Body of pancreas (tissue), 4 donors: ENCODE measurements around the gene RIMKLA. TPM values are rescaled to one million over a fixed set of nuclear protein-coding genes. Genes with fewer than 3 reads are reported as not detected.

Experiments
- ATAC-seq: fragments of 150-250 bp; one replicate; pipeline ENCODE4 v1.9.1; 2016
- DNase-seq, 4 donors: peaks; one replicate each; pipeline ENCODE4 v3.0.0-alpha.2; 2019
- H3K27ac ChIP-seq, 4 donors: fragments of 200-600 bp; sonication (generic); 1 replicate in 3 of 4; 2 replicates in 1 of 4; pipeline versions ENCODE4 v1.5.1 to v1.6.1; 2016 to 2019; ENCODE audit warnings: mild to moderate bottlenecking in 1 of 4, mixed read lengths in 1 of 4, moderate library complexity in 1 of 4
- H3K27me3 ChIP-seq, 2 donors: fragments of 200-600 bp; sonication (generic); one replicate each; pipeline ENCODE4 v1.6.0; 2016; ENCODE audit warnings: mild to moderate bottlenecking in 1 of 2
- H3K36me3 ChIP-seq, 2 donors: fragments of 200-600 bp; sonication (generic); replicated peaks in 1 of 2; 2 replicates each; pipeline ENCODE4 v1.5.1; 2016; ENCODE audit warnings: low read depth in 2 of 2; ENCODE audit not compliant: insufficient read depth in 1 of 2
- H3K4me1 ChIP-seq: fragments of 200-600 bp; sonication (generic); one replicate; pipeline ENCODE4 v1.6.0; 2016
- H3K4me3 ChIP-seq, 2 donors: fragments of 200-600 bp; sonication (generic); 1 replicate in 1 of 2; 2 replicates in 1 of 2; pipeline ENCODE4 v1.5.1; 2016 to 2019
- H3K9me3 ChIP-seq, 3 donors: fragments of 200-600 bp; sonication (generic); 1 replicate in 2 of 3; 2 replicates in 1 of 3; pipeline ENCODE4 v1.5.1; 2016
- POLR2A ChIP-seq, 3 donors: fragments of 450-650 bp; IDR thresholded peaks; one replicate each; pipeline ENCODE4 v1.6.1; 2016; ENCODE audit warnings: antibody characterized with exemption in 3 of 3, mild to moderate bottlenecking in 2 of 3
- WGBS, 2 donors: methylation state at CpG; one replicate each; pipeline ENCODE4 v1.1.5; 2017; 5-methylcytosine and 5-hydroxymethylcytosine counted together
- intact Hi-C: fragments of 100-400 bp; cut with DNase I; formaldehyde crosslinking; loops from one replicate; pipeline ENCODE4 v1.15.1; 2023
- total RNA-seq, 2 donors: library from RNA; depleted of rRNA; stranded (reverse); fragments of >200 nt; gene quantifications; one replicate each; pipeline ENCODE4 v1.1.0, GENCODE V29; 2016
- TF ChIP-seq, protein P1 (sequence below), 7 experiments: fragments of 450-650 bp in 4 of 7; fragments of 200-600 bp in 3 of 7; sonication (generic) in 3 of 7; IDR thresholded peaks; one replicate each; pipeline ENCODE4 v1.5.1; 2016 to 2019; ENCODE audit warnings: antibody characterized with exemption in 7 of 7

Gene RIMKLA
- total RNA-seq, 2 donors from 2014 or later = 0.99 to 1.6 TPM

DNA sequence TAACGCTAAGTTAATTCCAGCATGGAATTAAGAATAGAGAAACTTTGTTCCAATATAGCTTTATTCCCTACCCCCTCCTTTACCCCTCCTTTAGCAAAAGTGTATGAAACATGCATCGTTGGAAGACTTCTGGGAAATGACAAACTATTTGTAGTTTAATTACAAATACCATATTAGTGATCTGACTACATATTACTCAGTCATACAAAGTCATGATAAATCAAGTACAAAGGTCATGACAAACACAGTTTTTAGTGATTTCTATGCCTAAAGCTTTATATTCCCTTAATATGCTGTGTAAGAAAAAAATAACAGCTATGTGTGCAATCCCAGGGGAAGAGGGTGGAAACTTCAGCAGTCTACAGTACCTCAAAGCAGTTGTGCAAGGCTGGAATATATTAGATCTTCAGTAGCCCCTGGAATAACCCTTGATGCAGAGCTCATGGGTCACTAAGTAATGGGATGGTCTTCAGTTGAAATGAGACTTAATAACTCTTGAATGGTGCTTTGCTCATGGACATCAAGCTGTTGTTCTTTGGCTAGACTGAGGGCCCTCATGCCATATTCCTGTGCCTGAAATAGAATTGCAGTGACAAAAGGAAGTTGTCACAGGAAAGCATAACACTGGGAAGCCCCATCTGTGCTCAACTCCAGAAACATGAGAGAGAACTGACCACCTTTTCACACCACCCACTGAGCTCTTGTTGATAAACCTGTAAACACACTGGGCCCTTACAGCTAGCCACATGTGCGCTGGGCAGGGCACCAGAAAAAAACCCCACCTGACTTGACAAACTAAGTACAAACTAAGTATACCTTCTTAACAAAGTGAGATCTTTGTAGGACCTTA lies 49.9 kb downstream of the RIMKLA start:
- TF ChIP-seq POLR2A (IDR thresholded peaks at IDR 0.05) = no peak
- TF ChIP-seq, protein P1, sequence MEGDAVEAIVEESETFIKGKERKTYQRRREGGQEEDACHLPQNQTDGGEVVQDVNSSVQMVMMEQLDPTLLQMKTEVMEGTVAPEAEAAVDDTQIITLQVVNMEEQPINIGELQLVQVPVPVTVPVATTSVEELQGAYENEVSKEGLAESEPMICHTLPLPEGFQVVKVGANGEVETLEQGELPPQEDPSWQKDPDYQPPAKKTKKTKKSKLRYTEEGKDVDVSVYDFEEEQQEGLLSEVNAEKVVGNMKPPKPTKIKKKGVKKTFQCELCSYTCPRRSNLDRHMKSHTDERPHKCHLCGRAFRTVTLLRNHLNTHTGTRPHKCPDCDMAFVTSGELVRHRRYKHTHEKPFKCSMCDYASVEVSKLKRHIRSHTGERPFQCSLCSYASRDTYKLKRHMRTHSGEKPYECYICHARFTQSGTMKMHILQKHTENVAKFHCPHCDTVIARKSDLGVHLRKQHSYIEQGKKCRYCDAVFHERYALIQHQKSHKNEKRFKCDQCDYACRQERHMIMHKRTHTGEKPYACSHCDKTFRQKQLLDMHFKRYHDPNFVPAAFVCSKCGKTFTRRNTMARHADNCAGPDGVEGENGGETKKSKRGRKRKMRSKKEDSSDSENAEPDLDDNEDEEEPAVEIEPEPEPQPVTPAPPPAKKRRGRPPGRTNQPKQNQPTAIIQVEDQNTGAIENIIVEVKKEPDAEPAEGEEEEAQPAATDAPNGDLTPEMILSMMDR (IDR thresholded peaks at IDR 0.05) = no peak
- WGBS, 2 donors = 75 to 81% methylated on average over 3 of the region's 3 CpGs
- Histone ChIP-seq H3K4me3 (no peak overlapping the region), H3K36me3 (no peaks in the 10 kb centered on the region), H3K27ac (no peak overlapping the region), H3K27me3 (no peaks in the 10 kb centered on the region), H3K9me3 (no peaks in the 10 kb centered on the region), H3K4me1 (no peaks in the 10 kb centered on the region)
- intact Hi-C loops = no loop called here
- DNase-seq (no peak), ATAC-seq (no peak)

DNA sequence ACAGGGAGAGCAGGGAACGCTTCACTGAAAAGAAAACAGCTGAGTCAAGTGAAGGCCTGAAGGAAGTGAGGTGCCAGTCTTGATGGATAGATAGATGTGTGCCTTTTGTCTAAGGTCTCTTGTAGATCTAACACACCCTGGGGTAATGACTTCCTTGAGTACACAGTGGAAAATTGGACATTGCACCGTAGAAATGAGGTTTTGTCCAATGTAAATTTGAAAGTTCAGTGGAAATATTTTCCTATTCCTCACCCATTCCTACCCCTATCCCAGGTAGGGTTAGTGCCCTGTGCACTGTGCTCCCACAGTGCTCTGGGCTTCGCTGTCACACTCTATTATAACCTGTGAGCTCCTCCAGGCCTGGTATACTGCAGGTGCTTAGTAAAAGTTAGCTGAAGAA lies 50.9 kb downstream of the RIMKLA start:
- intact Hi-C loops = no loop called here
- ATAC-seq = no peak
- H3K9me3 ChIP-seq = no peaks in the 10 kb centered on the region
- WGBS, 2 donors = 71 to 75% methylated on average over 3 of the region's 3 CpGs
- H3K4me1 ChIP-seq = no peaks in the 10 kb centered on the region
- no peak overlapping the region for H3K27ac ChIP-seq
- TF ChIP-seq POLR2A (IDR thresholded peaks at IDR 0.05) = no peak
- TF ChIP-seq, protein P1 (IDR thresholded peaks at IDR 0.05) = no peak
- no peak overlapping the region for H3K4me3 ChIP-seq
- no peaks in the 10 kb centered on the region for H3K36me3 ChIP-seq
- H3K27me3 ChIP-seq = no peaks in the 10 kb centered on the region
- no peak for DNase-seq

DNA sequence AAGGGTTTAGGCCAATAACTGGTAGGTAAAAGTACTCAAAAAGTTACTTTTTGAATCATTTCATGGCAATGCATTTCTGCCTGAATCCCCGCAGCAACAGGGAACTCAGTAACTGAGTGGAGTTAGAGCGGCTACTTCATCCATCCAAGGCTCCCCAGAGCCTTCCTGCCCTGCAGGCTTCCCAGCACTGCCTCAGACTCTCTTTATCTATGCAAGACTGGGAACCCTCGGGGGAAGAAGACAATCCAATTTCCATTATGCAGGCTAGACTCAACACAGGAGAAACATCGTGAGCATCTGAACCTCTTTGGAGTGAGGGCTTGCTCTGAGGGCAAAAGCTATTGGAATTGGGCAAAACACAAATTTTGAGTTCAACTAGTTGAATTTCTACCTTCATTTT lies 52.1 kb downstream of the RIMKLA start:
- ATAC-seq = no peak
- no peaks in the 10 kb centered on the region for H3K4me1 ChIP-seq
- intact Hi-C loops = no loop called here
- no peak for DNase-seq
- H3K9me3 ChIP-seq = no peaks in the 10 kb centered on the region
- WGBS, 2 donors = 92 to 93% methylated on average over 4 of the region's 4 CpGs
- H3K27ac ChIP-seq = no peak overlapping the region
- no peaks in the 10 kb centered on the region for H3K27me3 ChIP-seq
- H3K4me3 ChIP-seq = no peak overlapping the region
- no peak for TF ChIP-seq POLR2A (IDR thresholded peaks at IDR 0.05)
- TF ChIP-seq, protein P1 (IDR thresholded peaks at IDR 0.05) = no peak
- H3K36me3 ChIP-seq = no peaks in the 10 kb centered on the region

DNA sequence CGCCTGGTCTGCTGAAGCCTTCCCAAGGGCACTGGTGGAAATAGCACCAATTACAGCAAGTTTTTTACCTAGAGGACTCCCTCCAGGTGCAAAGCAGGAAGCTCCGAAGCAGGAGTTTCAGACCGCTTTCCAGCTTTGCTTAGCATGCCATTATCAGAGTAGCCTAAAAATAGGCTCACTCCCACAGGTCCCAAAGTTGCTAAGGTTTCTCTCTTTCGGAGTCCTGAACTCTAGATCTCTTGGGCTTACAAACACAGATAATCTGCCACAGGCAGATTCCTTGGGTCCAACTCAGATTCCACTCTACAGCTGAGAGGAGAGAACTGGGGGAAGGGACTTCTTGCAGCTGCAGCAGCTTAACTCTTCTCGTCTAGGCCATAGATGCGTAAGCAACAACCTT lies 52.8 kb downstream of the RIMKLA start:
- no peaks in the 10 kb centered on the region for H3K27me3 ChIP-seq
- ATAC-seq (no peak), DNase-seq (no peak)
- no peaks in the 10 kb centered on the region for H3K36me3 ChIP-seq
- WGBS, 2 donors = 89 to 95% methylated on average over 6 of the region's 6 CpGs
- intact Hi-C loops = no loop called here
- no peak for TF ChIP-seq POLR2A (IDR thresholded peaks at IDR 0.05)
- TF ChIP-seq, protein P1 (IDR thresholded peaks at IDR 0.05) = no peak
- H3K27ac ChIP-seq = no peak overlapping the region
- H3K9me3 ChIP-seq = no peaks in the 10 kb centered on the region
- H3K4me3 ChIP-seq = no peak overlapping the region
- no peaks in the 10 kb centered on the region for H3K4me1 ChIP-seq

DNA sequence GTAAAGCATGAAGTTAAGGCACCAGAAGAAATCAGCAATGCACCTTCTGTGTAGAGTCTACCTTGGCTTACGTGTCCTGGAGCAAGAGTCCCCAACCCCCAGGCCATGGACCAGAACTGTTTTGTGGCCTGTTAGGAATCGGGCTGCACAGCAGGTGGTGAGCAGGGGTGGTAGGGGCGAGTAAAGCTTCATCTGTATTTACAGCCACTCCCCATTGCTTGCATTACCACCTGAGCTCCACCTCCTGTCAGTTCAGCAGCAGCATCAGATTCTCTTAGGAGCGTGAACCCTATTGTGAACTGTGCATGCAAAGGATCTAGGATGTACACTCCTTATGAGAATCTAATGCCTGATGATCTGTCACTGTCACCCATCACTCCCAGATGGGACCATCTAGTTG lies 53.7 kb downstream of the RIMKLA start:
- no peak for DNase-seq
- Histone ChIP-seq H3K27ac (no peak overlapping the region), H3K4me1 (no peaks in the 10 kb centered on the region), H3K4me3 (no peak overlapping the region), H3K36me3 (no peaks in the 10 kb centered on the region), H3K27me3 (no peaks in the 10 kb centered on the region), H3K9me3 (no peaks in the 10 kb centered on the region)
- WGBS, 2 donors = 94 to 95% methylated on average over 4 of the region's 4 CpGs
- intact Hi-C loops = no loop called here
- TF ChIP-seq POLR2A (IDR thresholded peaks at IDR 0.05) = no peak
- TF ChIP-seq, protein P1 (IDR thresholded peaks at IDR 0.05) = no peak
- no peak for ATAC-seq
